Spinal cord (tissue), 10 donors: ENCODE data around the gene PHF12. TPM values are rescaled to one million over a fixed set of nuclear protein-coding genes. Genes with fewer than 3 reads are reported as not detected.

ENCODE experiments used
- DNase-seq, 6 donors: peaks; one replicate each; pipeline versions ENCODE4 v3.0.0 to v3.0.0-alpha.2; 2013 to 2015; ENCODE audit warnings: low spot score in 6 of 6, low read depth in 4 of 6
- H3K27ac ChIP-seq: one replicate; pipeline ENCODE4 v1.5.1; 2013; ENCODE audit warnings: low read depth, low read length, control low read depth
- H3K27me3 ChIP-seq: one replicate; pipeline ENCODE4 v1.6.1; 2013; ENCODE audit warnings: low read length; ENCODE audit not compliant: control insufficient read depth, insufficient read depth
- H3K36me3 ChIP-seq: one replicate; pipeline ENCODE4 v1.6.1; 2013; ENCODE audit warnings: low read length; ENCODE audit not compliant: control insufficient read depth, insufficient read depth
- H3K4me1 ChIP-seq: one replicate; pipeline ENCODE4 v1.6.1; 2013; ENCODE audit warnings: low read length; ENCODE audit not compliant: control insufficient read depth, insufficient read depth
- H3K4me3 ChIP-seq: one replicate; pipeline ENCODE4 v1.5.1; 2013; ENCODE audit warnings: low read depth, low read length, control low read depth
- H3K9me3 ChIP-seq: one replicate; pipeline ENCODE4 v1.6.1; 2013; ENCODE audit warnings: low read length; ENCODE audit not compliant: control insufficient read depth, insufficient read depth
- WGBS: methylation state at CpG from one replicate; pipeline ENCODE4 v1.1.5; 2013; ENCODE audit warnings: missing lambda C conversion rate; ENCODE audit not compliant: insufficient coverage; 5-methylcytosine and 5-hydroxymethylcytosine counted together
- polyA plus RNA-seq, 2 donors: library from polyadenylated mRNA; unstranded; fragments of 120-200 nt; gene quantifications; one replicate each; pipeline ENCODE4 v1.2.1, GENCODE V29; 2013; ENCODE audit not compliant: insufficient read length in 2 of 2
- total RNA-seq, 2 donors: library from RNA; depleted of rRNA in 1 of 2; stranded (reverse); fragments of 120-200 nt in 1 of 2; fragments of >200 nt in 1 of 2; gene quantifications; one replicate each; pipeline versions ENCODE4 v1.2.3 to v1.2.4, GENCODE V29; 2013 to 2014
- donor health status: healthy.

PHF12 gene
- total and polyA plus RNA-seq, 4 donors, result 21.3 to 56.0 (median 38.0) TPM

GRCh38 chr17:28873839-28874238, 77.5 kb downstream of the PHF12 start:
- Histone ChIP-seq H3K36me3 (peaks cover 1% of the 10 kb centered on the region), H3K4me1 (no peaks in the 10 kb centered on the region), H3K27ac (no peak overlapping the region), H3K27me3 (no peaks in the 10 kb centered on the region), H3K4me3 (no peak overlapping the region), H3K9me3 (no peaks in the 10 kb centered on the region)
- 75% methylated on average over 2 of the region's 7 CpGs for WGBS
- no peak for DNase-seq

- H3K4me3 ChIP-seq, result no peak overlapping the region
- no peaks in the 10 kb centered on the region for H3K4me1 ChIP-seq
- no peaks in the 10 kb centered on the region for H3K27me3 ChIP-seq
- H3K36me3 ChIP-seq, result no peaks in the 10 kb centered on the region
- H3K27ac ChIP-seq, result no peak overlapping the region
- no peak for DNase-seq
- WGBS, result 81% methylated on average over 6 of the region's 6 CpGs
- H3K9me3 ChIP-seq, result no peaks in the 10 kb centered on the region
These were observed 80.2 kb downstream of the PHF12 start for GRCh38 chr17:28871056-28871579.

GRCh38 chr17:28867276-28867675, 84.0 kb downstream of the PHF12 start:
- Histone ChIP-seq H3K9me3 (no peaks in the 10 kb centered on the region), H3K27ac (no peak overlapping the region), H3K36me3 (peaks cover 3% of the 10 kb centered on the region), H3K27me3 (no peaks in the 10 kb centered on the region), H3K4me1 (no peaks in the 10 kb centered on the region), H3K4me3 (no peak overlapping the region)
- 70% methylated on average over 2 of the region's 7 CpGs for WGBS
- no peak for DNase-seq

GRCh38 chr17:28865946-28866752, 85.2 kb downstream of the PHF12 start:
- no peaks in the 10 kb centered on the region for H3K4me1 ChIP-seq
- WGBS, result 90% methylated on average over 10 of the region's 13 CpGs
- H3K4me3 ChIP-seq, result no peak overlapping the region
- H3K27me3 ChIP-seq, result no peaks in the 10 kb centered on the region
- no peaks in the 10 kb centered on the region for H3K9me3 ChIP-seq
- no peak for DNase-seq
- H3K36me3 ChIP-seq, result peaks cover 11% of the 10 kb centered on the region
- no peak overlapping the region for H3K27ac ChIP-seq

- Histone ChIP-seq H3K4me3 (no peak overlapping the region), H3K36me3 (peaks cover 17% of the 10 kb centered on the region), H3K27me3 (no peaks in the 10 kb centered on the region), H3K4me1 (no peaks in the 10 kb centered on the region), H3K9me3 (no peaks in the 10 kb centered on the region), H3K27ac (no peak overlapping the region)
- WGBS, result 83% methylated on average over 11 of the region's 11 CpGs
- DNase-seq, result no peak
These were observed 86.1 kb downstream of the PHF12 start for GRCh38 chr17:28864991-28865849.

GRCh38 chr17:28863953-28864352, 87.4 kb downstream of the PHF12 start:
- no peak overlapping the region for H3K27ac ChIP-seq
- H3K4me3 ChIP-seq, result no peak overlapping the region
- no peak for DNase-seq
- H3K4me1 ChIP-seq, result no peaks in the 10 kb centered on the region
- peaks cover 28% of the 10 kb centered on the region for H3K36me3 ChIP-seq
- H3K9me3 ChIP-seq, result no peaks in the 10 kb centered on the region
- WGBS, result no CpG with 5 or more reads among the region's 1 CpG
- H3K27me3 ChIP-seq, result no peaks in the 10 kb centered on the region

GRCh38 chr17:28862561-28862960, 88.8 kb downstream of the PHF12 start:
- Histone ChIP-seq H3K9me3 (no peaks in the 10 kb centered on the region), H3K4me3 (no peak overlapping the region), H3K27ac (no peak overlapping the region), H3K27me3 (no peaks in the 10 kb centered on the region), H3K36me3 (peaks cover 42% of the 10 kb centered on the region), H3K4me1 (no peaks in the 10 kb centered on the region)
- 100% methylated on average over 2 of the region's 3 CpGs for WGBS
- DNase-seq, result no peak

- Histone ChIP-seq H3K36me3 (peaks cover 46% of the 10 kb centered on the region), H3K27ac (no peak overlapping the region), H3K27me3 (no peaks in the 10 kb centered on the region), H3K9me3 (no peaks in the 10 kb centered on the region), H3K4me1 (no peaks in the 10 kb centered on the region), H3K4me3 (no peak overlapping the region)
- no peak for DNase-seq
- 60% methylated on average over 4 of the region's 8 CpGs for WGBS
These were observed 89.7 kb downstream of the PHF12 start for GRCh38 chr17:28861393-28862203.

GRCh38 chr17:28860363-28860808, 90.9 kb downstream of the PHF12 start:
- Histone ChIP-seq H3K9me3 (no peaks in the 10 kb centered on the region), H3K36me3 (peaks cover 52% of the 10 kb centered on the region), H3K27ac (no peak overlapping the region), H3K27me3 (no peaks in the 10 kb centered on the region), H3K4me3 (no peak overlapping the region), H3K4me1 (no peaks in the 10 kb centered on the region)
- WGBS, result 95% methylated on average over 4 of the region's 4 CpGs
- no peak for DNase-seq
